NOMO-1 treated with dmso at 0.1 percent for 144 hours (cell line): ENCODE data around the gene LAPTM5.

Experiments used
- DNase-seq: peaks from one replicate; lab custom pipeline; 2025; ENCODE audit not compliant: unreplicated experiment; lab: John Stamatoyannopoulos, UW

The LAPTM5 gene

DNA sequence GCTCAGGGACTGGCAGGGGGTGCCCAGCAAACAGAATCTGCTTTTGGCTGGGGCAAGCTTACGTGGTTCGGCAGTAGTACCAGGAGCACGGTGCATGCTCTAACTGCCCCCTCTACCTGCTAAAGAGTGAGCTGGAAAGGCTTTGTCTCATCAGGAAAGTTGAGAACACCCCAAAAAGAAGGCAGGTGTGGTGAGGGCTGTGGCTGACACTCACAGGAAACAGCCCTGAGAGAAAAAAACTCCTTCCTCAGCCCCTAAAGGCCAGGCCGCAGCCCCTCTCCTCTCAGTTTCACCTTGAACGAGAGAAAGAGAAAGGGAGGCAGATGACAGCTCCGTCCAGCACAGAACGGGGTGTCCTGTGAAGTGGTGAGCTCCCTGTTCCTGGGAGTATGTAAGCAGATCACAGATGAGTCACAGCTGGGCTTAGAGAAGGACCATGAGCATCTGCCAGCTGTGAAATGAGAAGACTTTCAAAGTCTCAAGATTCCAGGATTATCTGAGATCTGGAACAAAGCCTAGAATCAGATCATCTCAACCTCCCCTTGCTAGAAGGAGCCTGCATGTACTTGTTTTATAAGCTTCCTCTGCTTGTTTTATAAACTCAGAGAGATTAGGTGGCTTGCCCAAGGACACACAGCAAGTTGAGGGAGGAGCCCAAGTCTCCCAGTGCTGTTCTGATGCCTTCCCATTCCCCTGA lies 13.4 kb downstream of the LAPTM5 start:
- no peak for DNase-seq

DNA sequence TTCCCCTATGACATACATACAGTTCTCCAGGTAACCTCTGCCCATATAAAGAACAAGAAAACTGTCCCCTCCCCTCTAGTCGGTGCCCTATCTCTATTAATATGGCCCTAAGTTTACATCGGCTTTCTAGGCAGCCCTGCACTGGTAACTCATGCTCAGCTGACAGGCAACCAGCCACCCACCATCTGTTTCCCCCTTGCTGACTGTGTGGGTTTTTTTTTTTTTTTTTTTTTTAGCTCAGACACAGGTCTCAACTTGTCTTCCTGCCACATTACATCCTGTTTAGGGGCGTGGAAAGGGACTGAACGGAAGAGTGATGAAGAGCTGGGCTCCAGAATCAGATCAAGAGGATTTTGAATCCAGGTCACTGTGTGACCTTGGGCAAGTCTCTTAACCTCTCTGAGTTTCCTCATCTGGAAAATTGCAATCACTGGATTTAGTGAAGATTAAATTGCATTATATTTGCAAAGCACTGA lies 14.0 kb downstream of the LAPTM5 start:
- peak; percentile 87 for DNase-seq

DNA sequence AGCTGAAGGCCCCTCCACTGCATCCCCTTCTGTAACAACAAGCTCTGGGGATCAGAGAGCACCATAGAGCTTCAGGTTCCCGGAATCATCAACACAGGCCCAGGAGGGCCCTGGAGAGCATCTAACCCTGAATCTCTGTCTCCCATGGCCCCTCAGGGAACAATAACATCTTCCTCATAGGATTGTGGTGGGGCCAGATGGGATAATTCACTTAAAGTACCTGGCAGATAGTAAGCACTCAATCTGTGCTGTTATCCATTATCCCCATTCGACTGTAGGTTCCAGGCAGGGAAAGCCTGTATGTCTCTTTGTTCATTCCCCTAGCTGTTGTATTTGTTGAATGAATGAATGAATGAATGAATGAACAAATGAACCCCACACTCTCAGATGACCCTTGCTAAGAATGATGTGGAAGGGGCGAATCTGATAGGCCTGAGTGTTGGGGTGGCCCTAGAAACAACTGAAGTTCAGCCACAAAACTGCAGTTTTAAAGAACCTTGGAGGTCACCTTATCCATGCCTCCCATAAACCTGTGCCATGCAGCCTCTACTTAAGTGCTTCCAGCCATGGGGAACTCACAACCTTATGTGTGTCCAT lies 14.5 kb downstream of the LAPTM5 start:
- no peak for DNase-seq

DNA sequence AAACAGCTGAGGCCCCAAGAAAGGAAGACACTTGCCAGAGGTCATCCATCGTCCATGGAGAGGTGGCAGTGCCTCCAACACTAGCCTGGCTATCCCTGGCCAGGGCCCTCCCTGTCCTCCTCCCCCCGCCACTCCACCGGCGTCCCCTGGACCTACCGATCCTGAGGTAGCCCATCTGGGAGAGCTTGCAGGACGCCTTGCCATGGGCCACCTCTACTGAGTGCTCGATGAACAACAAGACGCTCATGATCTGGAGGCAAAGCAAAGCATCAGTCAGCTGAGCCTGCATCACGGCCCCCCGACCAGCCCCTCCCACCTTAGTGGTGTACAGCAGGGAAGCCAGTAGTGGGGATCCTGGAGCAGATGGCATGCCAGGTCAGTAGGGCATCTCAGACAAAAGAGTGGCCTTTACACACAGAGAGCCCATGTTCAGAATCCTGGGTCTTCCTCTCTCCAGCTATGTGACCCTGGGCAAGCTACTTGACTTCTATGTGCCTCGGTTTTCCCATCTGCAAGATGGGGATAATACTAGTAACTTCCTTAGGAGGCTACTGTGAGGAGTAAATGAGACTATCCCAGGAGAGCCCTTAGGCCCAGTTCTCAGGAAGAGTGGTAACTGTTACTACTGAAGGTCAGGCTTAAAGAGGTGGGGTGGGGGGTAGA lies 15.1 kb downstream of the LAPTM5 start:
- no peak for DNase-seq

DNA sequence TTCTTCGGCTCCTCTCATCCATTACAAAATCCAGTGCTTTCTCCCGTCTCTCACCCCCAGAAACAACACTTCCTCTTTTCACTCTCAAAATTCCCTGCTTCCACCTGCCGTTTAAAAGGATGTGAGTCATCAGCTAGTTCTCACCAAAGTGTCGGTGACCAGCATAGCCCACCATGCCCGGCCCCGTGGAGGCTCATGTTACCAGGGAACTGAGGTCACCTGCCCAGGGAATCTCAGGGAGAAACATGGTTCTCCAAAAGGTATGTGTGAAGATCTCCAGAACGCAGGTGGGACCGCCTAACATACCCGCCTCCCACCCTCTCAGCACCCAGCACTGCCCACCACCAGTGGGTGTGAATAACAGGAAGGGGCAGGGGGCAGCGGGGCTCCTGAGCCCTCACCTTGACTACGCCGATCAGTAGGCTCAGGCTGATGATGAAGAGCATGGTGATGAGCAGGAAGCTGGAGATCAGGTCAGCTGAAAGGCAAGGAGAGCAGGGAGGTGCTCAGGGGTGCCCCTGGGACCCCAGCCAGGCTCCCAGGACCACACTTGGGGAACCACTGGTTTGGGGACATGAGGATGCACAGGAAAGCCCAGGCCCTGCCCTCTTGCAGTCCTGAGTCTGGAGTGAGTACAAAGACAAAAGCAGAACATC lies 16.2 kb downstream of the LAPTM5 start:
- no peak for DNase-seq

DNA sequence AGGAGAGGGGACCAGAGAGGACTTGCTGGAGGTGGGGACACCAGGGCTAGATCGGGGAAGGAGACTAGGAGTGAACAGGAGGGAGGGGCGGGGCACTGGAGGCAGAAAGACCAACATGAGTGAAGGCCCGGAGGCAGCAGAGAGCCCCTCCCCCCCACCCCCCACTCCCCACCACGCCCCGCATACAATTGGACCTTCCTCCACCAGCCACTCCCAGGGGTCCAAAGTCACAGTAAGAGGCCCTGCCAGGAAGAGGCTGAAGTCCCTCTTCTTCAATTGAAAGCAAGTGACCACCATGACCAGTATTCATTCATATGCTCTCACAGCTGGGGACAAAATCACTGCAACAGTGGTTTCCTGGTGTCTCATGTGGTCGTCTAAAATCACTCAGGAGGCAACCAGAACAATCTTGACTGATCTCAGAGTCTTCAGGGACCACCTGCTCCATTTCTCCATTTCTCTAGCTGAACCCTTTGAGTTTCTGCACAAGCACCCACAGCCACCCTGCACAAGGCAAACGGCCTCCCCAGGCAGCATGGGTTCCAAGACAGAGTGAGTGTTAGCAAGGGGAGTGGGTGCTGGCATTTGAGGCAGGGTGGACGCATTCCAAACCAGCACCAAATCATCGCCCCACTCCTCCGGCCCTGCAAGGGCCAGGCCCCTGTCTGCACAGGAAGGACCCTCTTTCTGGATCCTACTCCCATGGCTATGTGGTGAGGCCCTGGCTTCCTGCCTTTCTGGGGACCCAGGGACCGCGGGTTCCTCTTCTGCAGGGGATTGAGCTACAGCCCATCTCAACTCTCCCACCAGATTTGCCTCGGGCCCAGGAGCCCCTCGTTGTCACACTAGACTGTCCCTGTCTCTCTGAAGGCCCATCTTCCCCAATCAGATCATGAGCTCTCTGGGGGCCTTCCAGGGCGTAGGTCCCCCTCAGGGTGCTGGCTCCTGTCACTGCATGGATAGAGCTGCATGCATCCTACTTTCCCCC lies 17.0 kb downstream of the LAPTM5 start:
- no peak for DNase-seq

DNA sequence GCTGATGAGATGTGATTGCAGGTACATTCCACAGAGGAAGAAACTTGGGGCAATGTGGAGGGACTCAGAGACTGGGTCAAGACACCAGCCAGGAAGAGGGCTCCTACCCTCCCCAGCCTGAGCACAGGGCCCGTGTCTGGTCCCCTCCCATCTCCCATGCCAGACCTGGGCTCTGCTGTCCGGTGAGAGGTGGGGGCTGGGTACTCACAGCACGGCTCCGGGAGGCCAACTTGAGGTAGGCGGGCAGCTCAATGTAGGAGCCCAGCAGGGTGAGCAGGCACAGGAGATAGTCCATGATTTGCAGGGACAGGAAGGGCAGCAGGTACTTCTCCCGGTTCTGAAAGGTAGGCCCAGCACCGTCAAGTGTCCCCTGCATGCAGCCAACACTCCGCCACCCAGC lies 18.0 kb downstream of the LAPTM5 start:
- no peak for DNase-seq

DNA sequence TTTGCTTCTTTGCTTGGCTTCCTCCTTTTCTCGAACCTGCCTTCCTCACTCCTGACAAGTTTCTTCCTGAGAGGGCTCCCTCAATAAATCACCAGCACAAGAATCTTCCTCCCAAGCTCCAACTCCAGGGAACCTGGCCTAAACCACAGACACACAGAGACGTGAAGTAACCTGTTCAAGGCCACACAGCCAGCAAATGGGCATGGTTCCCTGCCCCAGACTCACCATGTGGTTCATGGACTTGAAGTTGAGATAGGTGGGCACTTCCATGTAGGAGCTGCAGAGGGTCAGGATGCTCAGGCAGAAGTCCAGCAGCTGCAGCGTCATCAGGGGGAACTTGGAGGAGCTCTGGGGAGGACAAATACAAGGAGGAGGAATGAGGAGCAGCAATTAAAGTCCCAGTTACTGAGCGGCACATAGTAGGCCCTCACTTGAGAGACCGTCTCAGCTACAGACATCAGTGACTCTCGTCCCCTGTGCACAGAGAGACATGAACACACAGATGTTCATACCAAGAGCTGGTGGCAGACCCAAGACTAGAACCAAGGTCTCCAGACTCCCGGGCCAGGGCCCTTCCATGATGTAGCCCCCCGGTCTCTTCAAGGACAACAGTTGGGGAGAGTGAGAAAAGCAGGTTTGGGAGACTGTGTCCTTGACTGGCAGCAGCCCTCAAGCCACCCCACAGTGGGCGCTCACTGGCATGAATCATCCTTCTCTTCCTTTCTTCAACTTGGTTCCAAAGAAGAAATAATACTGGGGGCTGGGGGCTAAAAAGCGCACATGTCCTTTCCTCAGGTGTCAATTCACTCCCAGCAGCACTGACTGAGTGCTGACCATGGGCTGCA lies 18.6 kb downstream of the LAPTM5 start:
- no peak for DNase-seq

DNA sequence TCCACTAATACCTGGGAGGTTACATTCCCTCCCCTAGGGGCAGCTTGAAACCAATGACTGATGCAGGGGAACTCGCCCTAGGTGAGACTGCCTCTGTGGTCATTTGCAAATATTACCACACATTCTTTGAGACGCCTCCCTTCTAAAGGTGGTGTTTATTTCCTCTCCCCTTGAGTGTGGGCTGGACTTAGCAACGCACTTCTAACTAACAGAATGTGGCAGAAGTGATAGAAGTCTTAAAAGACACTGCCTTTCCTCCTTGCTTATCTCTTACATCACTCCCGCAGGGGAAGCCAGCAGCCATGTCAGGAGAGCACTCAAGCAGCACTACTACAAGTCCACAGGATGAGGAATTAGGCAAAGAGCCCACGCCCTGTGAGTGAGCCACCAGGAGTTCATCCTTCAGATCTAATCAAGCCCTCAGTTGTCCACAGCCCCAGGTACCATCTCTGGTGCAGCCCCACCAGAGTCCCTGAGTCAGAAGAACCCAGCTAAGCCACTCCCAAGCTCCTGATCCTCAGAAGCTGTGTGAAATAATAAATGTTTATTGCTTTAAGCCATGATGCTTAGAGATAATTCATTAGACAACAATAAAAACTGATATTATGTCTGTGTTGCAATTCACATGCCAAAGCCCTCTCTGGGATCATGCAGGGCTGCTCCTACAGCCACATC lies 19.4 kb downstream of the LAPTM5 start:
- no peak for DNase-seq

DNA sequence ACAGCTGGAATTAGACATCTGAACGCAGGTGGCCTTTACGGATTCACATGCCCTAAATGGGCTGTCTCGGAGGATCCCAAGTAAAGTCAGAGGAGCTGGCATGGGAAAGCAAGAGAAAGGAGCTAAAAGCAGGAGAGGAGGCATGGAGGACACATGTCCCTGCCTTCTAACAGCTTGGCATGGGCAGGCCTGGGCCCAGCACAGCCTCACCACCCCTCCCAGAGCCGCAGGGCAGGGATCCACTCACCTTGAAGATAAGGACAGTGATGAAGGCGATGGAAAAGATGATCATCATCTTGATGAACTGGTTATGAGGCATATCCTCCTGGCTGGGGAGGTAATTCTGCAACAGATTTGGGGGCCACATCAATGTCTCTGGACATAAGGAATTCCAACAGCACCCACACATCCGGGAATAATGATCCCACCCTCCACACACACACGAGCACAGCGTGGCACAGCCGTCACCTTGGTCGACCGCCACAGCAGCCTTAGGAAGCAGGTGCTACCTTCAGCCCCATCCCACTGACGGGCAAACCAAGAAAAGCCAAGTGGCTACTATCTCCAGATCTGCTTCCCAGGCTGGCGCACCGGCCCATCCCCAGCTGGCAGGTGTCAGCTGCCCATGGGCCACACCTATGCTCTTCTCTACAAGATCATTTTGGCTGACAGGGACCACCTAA lies 20.1 kb downstream of the LAPTM5 start:
- no peak for DNase-seq

DNA sequence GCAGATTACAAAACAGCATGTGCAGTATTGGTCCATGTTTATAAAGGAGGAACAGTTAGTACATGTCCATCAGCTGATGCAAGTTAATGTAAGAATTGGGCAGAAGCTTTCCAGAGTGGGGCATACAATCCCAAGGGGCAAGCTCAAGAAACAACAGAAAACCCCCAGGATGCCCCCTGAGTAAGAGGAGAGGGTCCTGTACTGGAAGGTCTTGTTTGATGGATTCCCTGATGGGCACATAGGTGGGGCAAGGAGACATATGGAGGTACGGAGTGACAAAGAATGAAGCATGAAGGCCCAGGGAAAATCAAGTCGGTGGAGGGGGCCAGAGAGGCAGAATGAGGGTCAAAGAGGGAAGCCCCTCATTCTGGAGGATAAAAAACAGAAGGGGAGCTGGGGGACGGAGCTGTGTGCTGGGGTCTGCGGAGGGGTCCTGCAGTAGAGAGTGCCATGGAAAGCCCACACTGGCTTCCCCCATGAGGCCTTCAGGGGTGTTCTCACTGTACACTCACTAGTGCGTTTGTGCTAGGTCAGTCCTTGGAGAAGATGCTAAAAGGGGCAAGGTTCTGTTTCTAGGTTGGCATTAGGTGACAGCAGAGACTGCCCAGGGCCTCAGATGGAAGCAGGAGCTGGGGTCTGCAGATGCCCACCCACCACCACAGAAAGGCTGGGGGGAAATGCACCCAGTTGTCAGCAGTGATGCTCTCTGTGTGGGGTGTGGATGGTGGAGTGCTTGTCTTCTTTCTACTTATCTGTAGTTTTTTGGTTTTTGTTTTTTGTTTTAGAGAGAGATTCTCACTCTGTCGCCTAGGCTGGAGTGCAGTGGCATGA lies 21.7 kb downstream of the LAPTM5 start:
- no peak for DNase-seq

DNA sequence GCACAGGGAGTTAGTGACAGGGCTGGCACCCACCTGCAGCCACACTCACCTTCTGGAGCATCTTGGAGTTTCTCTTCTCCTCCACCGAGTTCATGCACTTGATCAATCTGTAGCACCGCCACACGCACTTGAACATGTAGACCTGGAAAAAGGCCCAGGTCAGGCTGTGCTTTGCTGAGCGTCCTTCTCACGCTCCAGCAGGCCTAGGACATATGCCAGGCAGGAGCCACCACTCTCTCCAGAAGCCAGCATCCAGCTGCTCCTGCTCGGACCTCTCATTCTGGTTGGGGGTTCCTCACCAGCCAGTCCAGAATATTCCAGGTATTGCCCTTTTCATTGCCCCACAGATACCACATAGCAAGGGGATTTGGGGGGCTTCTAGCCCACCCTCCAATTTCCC lies 22.4 kb downstream of the LAPTM5 start:
- no peak for DNase-seq

DNA sequence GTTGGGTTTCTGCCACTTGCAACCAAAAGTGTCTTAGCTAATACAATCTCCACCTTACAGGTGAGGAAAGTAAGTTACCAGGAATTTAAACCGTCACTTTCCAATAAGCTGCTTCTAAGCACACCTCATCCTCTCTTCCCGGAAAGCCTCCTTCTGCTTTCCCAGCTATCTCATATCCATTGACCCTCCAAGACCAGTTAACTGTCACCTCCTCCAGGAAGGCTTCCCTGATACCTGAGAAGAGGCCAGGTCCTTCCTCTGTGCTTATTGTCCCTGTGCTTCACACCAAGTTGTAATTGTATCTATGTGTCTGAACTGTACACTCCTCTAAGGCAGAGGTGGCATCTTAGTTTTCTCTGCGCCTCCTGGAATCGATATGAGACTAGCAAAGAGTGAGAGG lies 23.0 kb downstream of the LAPTM5 start:
- no peak for DNase-seq

DNA sequence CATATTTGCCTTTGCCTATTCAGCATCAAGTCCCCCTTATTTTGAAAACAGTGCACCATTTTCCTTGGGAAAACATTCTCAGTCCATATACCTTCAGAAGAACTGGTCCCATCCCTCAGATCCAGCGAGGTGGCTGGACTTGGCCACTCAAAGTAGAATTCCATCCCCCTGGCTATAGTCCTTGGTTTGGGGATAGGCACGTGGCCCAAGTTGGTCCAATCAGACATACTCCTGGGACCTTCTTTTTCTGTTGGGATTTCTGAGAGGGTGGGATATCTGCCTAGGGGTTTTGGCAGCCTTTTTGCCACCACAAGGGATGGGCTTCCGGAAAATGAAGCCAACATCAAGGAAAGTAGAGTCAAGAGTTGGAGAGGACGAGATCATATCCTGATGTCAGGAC lies 23.5 kb downstream of the LAPTM5 start:
- DNase-seq: no peak

DNA sequence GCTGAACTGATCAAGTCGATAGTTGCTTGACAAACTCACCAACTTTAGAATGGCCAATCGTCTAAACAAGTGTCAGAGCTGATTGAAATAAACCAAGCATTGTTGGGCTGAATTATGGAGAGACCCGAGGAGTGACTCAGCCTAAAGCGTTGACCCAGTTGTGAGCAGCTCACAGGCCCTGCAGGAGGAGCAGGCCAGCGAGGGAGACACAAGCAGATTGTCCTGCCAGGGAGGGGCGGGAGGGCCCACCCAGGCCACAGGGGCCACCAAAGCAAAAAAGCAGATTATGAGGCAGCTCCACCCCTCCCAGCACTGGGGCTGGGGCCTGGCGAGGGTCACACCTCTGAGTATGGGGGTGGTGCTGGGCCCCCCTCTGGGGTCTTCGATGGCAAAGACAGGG lies 24.1 kb downstream of the LAPTM5 start:
- DNase-seq: no peak

DNA sequence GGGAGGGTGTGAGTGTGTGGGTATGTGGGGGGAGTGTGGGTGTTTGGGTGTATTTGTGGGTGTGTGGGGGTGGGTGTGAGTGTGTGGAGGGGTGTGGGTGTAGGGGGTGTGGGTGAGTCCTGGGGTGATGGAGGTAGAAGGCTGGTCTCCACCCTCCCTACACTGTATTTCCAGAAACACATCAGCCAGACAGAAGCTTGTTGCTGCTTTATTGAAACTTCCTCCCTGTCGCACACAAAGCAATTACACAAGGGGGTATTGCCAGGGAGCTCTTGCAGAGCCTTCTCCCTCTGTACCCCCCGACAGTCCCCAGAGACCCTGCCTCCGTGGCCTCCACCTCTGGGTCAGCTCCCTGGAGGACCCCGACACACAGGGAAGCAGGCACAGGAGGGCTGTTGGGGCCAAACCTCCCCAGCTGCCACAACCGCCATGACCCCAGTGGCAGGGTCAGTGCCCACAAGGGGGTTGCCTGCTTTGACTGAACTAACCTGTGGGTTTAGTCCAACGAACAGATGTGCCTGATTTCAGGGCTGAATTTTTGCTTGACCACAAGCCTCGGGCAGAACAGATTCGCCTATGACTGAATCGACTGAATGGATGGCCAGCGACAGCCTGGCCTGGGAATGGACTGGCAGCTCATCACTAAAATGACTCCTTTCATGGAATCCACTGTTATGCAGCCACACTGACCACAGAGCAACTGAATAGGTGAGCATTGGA lies 25.1 kb downstream of the LAPTM5 start:
- no peak for DNase-seq

DNA sequence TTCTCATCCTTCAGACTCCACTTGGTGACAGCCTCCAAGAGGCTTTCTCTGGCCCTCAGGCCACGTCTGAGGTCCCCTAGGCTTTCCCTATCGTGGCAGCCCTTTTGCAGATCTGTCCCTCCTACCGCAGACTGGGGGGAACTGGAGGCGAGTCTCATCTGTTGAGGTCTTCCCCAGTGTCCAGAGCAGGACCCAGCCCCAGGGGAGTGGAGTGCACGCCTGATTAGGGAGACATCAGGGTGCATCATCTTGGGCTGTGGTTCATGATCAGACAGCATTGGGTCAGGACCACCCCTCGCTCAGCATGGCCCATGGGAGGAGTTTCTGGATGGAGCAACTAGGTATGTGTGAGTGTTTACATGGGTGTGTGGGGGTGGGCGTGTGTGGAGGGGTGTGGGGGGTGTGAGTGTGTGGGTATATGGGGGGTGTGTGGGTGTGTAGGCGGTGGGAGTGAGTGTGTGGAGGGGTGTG lies 25.7 kb downstream of the LAPTM5 start:
- no peak for DNase-seq
